MG63 (cell line): Measurements from ENCODE around the gene AK5. TPM values are rescaled to one million over a fixed set of nuclear protein-coding genes. Genes with fewer than 3 reads are reported as not detected.
"Not testable (repeated sequence)": the region's sequence is repeated elsewhere in the genome, so short reads cannot be mapped to it uniquely, and the experiment has no call there.

Experiments
- DNase-seq: peaks from one replicate; pipeline ENCODE4 v3.0.0-alpha.2; 2020
- H3K27me3 ChIP-seq: fragments of 250-450 bp; sonication (Bioruptor Pico); 2 replicates; pipeline ENCODE4 v1.5.1; 2020; ENCODE audit warnings: mild to moderate bottlenecking, moderate library complexity
- H3K36me3 ChIP-seq: fragments of 250-450 bp; sonication (Bioruptor Pico); 2 replicates; pipeline ENCODE4 v1.5.1; 2020; ENCODE audit warnings: mild to moderate bottlenecking, moderate library complexity
- H3K4me3 ChIP-seq: fragments of 250-450 bp; sonication (Bioruptor Pico); 2 replicates; pipeline ENCODE4 v1.5.1; 2020; ENCODE audit warnings: mild to moderate bottlenecking, moderate library complexity
- H3K9me3 ChIP-seq: fragments of 250-450 bp; sonication (Bioruptor Pico); 2 replicates; pipeline ENCODE4 v1.5.1; 2020; ENCODE audit warnings: mild to moderate bottlenecking, moderate library complexity
- total RNA-seq: library from RNA; depleted of rRNA; stranded (reverse); fragments of >200 nt; shearing (Covaris generic); gene quantifications from 2 replicates; pipeline ENCODE4 v1.2.3, GENCODE V29; 2014; ENCODE audit warnings: low replicate concordance

AK5 gene
- total RNA-seq, 1 experiment from 2014 or later, result 10.9 TPM

DNA sequence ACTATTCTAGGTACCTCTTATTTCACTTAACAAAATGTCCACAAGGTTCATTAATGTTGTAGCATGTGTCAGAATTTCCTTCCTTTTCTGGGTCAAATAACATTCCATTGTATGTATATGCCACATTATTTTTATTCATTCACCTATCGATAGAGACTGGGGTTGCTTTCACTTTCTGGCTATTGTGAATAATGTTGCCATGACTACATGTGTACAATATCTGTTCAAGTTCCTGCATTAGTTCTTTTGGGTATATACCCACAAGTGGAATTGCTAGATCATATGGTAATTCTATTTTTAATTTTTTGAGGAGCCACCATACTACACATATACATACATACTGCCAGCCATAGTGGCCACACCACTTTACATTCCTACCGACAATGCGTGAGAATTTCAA, 242.2 kb downstream of the AK5 start:
- H3K4me3 ChIP-seq, result no peak overlapping the region
- no peaks in the 10 kb centered on the region for H3K36me3 ChIP-seq
- H3K9me3 ChIP-seq, result no peaks in the 10 kb centered on the region
- DNase-seq, result no peak
- no peaks in the 10 kb centered on the region for H3K27me3 ChIP-seq

DNA sequence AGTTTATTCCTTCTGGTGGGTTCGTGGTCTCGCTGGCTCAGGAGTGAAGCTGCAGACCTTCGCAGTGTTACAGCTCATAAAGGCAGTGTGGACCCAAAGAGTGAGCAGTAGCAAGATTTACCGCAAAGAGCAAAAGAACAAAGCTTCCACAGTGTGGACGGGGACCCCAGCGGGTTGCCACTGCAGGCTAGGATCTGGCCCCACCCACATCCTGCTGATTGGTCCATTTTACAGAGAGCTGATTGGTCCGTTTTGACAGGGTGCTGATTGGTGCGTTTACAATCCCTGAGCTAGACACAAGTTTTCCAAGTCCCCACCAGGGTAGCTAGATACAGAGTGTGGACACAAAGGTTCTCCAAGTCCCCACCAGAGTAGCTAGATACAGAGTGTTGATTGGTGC, 249.3 kb downstream of the AK5 start:
- H3K27me3 ChIP-seq, DNase-seq, H3K9me3 ChIP-seq, H3K36me3 ChIP-seq, H3K4me3 ChIP-seq: not testable (repeated sequence)

DNA sequence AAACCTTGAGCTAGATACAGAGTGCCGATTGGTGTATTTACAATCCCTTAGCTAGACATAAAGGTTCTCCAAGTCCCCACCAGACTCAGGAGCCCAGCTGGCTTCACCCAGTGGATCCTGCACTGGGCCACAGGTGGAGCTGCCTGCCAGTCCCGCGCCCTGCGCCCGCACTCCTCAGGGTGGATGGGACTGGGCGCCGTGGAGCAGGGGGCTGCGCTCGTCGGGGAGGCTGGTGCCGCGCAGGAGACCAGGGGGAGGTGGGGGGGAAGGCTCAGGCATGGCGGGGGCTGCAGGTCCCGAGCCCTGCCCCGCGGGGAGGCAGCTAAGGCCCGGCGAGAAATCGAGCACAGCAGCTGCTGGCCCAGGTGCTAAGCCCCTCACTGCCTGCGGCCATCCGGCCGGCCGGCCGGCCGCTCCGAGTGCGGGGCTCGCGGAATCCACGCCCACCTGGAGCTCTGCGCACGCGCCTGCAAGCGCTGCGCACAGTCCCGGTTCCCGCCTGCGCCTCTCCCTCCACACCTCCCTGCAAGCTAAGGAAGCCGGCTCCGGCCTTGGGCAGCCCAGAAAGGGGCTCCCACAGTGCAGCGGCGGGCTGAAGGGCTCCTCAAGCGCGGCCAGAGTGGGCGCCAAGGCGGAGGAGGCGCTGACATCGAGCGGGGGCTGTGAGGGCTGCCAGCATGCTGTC, 249.9 kb downstream of the AK5 start:
- not testable (repeated sequence) for H3K36me3 ChIP-seq, H3K9me3 ChIP-seq, H3K27me3 ChIP-seq, H3K4me3 ChIP-seq, DNase-seq

DNA sequence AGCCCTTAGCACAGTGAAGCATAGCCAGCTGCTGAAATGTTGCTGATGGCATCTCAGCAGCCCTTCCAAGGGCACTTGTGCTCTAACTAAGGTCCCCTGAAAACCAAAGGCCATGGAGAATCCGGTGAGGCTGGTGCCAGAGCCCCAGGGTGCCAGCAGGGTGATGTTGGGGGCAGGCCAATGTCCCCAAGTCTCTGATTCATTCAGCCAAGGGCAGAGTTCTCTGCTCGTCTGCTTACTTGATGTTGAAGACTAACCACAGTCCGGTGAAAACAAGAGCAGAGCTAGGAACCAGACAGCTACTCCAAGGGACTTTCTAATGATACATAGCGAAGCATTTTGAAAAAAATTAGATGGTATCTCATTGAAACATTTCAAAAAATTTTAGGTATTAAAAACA, 250.8 kb downstream of the AK5 start:
- no peak for DNase-seq
- Histone ChIP-seq H3K36me3 (no peaks in the 10 kb centered on the region), H3K27me3 (no peaks in the 10 kb centered on the region), H3K9me3 (no peaks in the 10 kb centered on the region), H3K4me3 (no peak overlapping the region)

DNA sequence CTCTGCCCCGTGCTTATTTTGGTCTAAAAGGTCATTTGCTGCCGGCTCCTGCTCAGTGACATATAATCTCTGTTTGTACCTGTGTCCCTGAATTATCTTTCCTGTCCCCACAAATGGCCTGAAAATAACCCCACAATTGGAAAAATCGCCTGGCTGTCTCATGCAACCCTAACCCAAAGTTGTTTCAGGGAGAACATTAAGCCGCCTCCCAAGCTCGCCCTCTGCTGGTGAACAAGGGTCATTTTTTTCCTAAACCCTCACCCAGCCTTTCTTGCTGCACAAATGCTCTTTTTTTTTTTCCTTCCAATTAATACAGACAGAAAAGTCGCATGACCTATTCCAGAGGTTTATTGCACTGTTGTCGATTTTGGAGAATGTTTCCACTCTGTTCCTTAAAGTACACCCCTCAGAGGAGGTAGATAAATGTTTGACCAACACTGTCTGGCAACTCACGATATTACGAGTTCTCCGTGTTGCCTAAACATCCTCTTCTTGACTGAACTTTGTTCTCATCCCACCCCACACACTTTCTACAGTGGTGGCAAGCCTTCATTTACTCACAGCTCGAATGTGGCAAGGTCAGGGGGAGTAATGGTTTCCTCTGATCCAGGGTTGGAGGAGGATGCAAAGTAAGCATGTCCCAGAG, 252.0 kb downstream of the AK5 start:
- Histone ChIP-seq H3K9me3 (no peaks in the 10 kb centered on the region), H3K4me3 (no peak overlapping the region), H3K27me3 (no peaks in the 10 kb centered on the region), H3K36me3 (no peaks in the 10 kb centered on the region)
- DNase-seq, result peak; percentile 60

DNA sequence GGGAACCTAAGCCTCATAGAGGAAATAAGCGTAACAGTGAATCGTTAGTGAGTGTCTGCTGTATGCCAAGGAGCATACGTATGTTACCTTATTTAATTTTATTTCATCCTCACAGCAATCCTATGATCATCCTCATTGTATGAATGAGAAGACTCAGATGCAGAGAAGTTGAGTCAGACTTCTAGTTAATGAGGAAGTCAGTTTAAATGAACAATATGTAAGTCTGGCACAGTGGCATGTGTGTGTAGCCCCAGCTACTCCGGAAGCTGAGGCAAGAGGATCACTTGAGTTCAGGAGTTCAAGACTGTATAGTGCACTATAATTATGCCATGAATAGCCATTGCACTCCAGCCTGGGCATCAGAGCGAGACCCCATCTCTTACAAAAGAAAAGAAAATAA, 252.6 kb downstream of the AK5 start:
- Histone ChIP-seq H3K9me3 (no peaks in the 10 kb centered on the region), H3K27me3 (no peaks in the 10 kb centered on the region), H3K36me3 (no peaks in the 10 kb centered on the region), H3K4me3 (no peak overlapping the region)
- no peak for DNase-seq

DNA sequence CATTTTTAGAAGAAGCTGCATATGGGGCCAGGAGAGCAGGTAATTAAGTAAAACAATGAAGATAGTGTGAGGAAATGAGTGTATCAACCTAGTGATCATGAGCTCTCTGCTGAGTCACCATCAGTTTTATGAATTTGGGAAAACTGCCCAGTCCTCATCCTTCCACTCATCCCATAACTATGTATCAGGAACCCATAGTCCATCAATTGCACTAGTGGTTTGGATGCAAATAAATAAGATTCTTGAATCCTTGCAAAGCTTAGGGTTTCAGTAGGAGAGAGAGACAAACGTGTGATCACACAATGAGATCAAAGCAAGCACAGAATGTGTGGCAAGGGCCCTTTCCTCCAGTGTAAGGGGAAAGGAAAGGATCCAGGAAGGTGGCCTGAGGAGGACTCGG, 255.0 kb downstream of the AK5 start:
- DNase-seq, result peak; percentile 67
- H3K36me3 ChIP-seq, result no peaks in the 10 kb centered on the region
- no peak overlapping the region for H3K4me3 ChIP-seq
- no peaks in the 10 kb centered on the region for H3K27me3 ChIP-seq
- H3K9me3 ChIP-seq, result no peaks in the 10 kb centered on the region

DNA sequence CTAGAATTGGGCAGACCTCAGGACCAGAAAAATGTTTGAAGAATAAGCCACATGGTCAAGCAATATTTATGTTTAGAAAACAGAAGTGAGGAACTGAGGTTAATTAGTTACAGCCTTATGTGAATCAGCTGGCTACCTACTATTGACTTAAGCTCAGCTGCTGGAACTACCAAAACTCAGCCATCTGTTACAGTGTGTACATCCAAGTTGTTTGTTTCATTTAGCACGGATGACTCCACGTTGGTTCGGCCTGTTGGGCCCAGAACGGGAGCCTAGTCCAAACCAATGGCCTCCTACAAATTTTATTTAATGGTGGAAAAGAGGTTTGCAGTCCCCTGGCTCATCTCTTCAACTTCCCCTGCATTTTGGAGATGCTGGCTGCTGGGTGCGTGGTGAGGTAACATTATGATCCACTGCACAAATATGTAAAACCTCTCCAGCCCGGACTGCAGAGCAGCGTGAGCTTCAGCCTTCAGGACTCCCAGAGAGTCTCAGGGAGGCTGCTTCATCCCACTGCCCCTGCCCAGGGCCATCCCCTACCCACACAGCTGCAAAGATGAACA, 257.2 kb downstream of the AK5 start:
- H3K9me3 ChIP-seq, result no peaks in the 10 kb centered on the region
- H3K27me3 ChIP-seq, result no peaks in the 10 kb centered on the region
- DNase-seq, result peak; percentile 89
- no peaks in the 10 kb centered on the region for H3K36me3 ChIP-seq
- no peak overlapping the region for H3K4me3 ChIP-seq

DNA sequence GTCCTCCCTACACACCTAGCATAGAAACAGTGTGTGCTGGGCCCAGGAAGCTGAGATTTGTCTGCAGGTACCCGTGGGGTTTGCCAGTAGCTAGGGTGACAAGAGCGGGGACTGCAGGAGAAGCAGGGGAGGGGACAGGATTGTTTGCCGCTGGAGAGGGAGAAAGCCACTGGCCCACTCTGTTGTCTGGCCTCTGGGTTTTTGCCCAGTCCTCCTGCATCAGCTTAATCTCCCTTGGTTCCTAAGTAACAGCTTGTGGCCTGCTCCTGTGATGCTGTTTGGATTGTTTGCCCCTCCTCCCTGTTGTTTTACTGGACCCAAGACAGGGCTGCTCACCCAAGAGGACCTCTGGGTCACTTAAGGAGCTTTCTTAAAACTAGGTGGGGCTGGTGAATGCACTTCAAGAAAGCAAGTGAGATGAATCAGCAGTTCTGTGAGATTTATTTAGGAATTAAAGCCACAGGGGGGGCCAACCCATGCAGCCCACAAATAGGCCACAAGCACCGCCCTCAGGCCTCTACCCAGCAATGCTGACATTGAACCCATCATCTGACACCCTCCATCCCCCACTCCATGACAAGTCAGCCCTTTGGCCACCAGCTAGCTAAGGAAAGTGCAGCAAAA, 257.8 kb downstream of the AK5 start:
- Histone ChIP-seq H3K36me3 (no peaks in the 10 kb centered on the region), H3K27me3 (no peaks in the 10 kb centered on the region), H3K4me3 (no peak overlapping the region), H3K9me3 (no peaks in the 10 kb centered on the region)
- DNase-seq, result peak; percentile 88

DNA sequence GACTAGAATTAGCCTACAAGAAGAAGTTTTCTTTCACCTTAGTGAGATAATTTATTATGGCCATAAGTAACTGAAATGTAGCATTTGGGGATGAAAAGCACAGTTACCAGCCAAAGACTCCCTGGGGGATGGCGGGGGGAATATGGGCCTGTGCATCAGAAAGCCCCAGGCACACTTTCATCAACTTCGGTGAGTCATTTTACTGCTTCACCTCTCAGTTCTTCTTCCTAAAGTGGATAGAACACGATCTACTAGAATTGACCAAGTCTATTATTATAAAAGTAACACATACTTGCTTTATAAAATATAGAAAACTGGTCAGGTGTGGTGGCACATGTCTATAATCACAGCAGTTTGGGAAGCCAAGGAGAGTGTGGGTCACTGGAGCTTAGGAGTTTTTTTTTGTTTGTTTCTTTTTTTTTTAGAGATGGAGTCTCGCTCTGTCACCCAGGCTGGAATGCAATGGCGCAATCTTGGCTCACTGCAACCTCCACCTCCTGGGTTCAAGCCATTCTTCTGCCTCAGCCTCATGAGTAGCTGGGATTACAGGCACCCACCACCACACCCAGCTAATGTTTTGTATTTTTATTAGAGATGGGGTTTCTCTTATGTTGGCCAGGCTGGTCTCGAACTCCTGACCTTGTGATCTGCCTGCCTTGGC, 258.8 kb downstream of the AK5 start:
- Histone ChIP-seq H3K27me3 (no peaks in the 10 kb centered on the region), H3K4me3 (no peak overlapping the region), H3K9me3 (no peaks in the 10 kb centered on the region), H3K36me3 (no peaks in the 10 kb centered on the region)
- peak; percentile 62 for DNase-seq

DNA sequence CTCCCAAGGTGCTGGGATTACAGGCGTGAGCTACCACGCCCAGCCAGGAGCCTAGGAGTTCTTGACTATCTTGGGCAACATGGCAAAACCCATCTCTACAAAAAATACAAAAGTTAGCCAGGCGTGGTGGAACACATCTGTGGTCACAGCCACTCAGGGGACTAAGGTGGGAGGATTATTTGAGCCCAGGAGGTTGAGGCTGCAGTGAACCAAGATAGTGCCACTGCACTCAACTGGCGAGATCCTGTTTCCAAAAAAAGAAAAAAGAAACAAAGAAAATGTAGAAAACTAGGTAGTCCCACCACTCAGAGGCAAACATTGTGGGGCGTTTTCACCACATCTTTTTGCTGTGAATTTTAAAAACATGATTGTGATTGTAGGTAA, 259.3 kb downstream of the AK5 start:
- Histone ChIP-seq H3K4me3 (no peak overlapping the region), H3K9me3 (no peaks in the 10 kb centered on the region)

DNA sequence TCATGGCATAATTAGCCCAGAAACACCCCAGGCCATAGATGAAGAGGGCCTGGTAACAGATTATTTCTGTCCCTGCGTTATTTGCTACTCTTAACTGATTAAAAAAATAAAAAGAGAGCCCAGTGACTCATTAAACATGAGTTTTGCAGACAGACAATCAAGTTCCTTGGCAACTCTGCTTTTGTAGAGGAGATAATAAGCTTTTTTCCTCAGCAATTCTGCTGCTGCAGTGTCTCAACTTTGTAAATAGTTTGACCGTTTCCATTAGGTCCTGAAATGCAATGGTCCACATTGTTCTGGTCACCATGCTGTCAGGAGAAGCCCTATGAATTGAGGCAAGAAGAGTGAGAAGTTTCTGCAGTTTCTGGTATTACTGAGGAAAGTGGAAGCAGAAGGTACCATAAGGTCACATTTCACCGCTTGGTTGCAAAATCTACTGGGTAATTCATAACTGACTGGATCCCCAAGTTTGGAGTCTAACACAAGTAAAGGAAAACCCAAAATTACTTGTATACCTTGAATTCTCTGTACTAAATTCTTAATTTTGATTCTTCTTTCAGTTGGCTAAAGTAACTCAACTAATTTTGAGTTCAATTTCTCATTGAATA, 261.1 kb downstream of the AK5 start:
- Histone ChIP-seq H3K36me3 (no peaks in the 10 kb centered on the region), H3K9me3 (no peaks in the 10 kb centered on the region), H3K27me3 (no peaks in the 10 kb centered on the region), H3K4me3 (no peak overlapping the region)
- no peak for DNase-seq

More for the DNA sequence above, 259.3 kb downstream of the AK5 start:
- Histone ChIP-seq H3K27me3 (no peaks in the 10 kb centered on the region), H3K36me3 (no peaks in the 10 kb centered on the region)
- DNase-seq, result no peak

DNA sequence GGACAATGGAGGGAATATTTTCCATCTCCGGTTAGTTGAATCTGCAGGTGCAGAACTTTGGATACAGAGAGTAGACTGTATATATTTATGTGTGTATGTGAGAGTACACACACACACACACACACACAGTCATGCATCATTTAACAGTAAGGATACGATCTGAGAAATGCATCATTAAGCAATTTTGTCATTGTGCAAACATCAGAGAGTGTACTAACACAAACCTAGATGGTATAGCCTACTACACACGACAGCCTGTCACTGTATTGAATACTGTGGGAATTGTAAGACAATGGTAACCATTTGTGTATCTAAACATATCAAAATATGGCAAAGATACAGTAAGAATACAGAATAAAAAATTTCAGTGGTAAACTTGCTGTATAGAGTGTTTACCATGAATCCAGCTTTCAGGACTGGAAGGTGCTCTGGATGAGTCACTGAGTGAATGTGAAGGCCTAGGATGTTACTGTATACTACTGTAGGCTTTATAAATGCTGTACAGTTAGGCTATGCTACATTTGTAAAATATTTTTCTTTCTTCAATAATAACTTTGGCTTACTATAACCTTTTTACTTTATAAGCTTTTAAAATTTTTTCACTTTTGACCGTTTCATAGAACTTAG, 262.1 kb downstream of the AK5 start:
- Histone ChIP-seq H3K4me3 (no peak overlapping the region), H3K9me3 (no peaks in the 10 kb centered on the region), H3K27me3 (no peaks in the 10 kb centered on the region), H3K36me3 (no peaks in the 10 kb centered on the region)
- no peak for DNase-seq

DNA sequence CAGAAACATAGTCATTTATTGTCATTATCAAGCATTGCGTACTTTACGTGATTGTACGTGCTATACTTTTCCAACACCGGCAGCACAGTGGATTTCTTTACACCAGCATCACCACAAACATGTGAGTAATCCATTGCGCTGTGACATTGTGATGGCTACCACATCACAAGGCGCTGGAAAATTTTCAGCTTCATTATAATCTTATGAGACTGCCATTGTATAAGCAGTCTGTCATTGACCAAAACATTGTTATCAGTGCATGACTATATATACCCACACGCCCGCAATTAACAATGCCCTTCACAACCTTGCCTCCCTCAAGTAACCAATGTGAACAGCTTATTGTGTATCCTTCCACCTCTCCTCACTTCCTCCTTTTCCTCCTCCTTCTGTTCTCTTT, 263.0 kb downstream of the AK5 start:
- Histone ChIP-seq H3K36me3 (no peaks in the 10 kb centered on the region), H3K4me3 (no peak overlapping the region), H3K9me3 (no peaks in the 10 kb centered on the region), H3K27me3 (no peaks in the 10 kb centered on the region)
- DNase-seq, result no peak

DNA sequence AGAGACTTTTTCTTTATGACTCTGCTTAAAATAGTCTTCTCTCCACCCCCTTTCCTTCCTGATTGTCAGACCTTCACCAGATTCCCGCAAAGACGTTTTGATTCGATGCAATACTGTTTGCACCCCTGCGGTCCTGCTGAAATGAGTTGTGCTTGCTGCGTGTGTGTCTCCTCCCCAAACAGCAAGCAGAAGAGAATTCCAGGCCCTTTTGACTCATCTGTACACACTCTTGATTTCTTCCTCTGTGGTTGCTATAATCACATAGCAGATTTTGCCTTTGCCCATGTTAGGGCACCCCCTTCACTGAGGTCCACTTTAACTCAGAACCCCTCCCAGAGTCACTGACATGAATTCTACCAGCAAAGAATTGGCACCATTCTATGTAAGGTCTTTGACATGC, 264.2 kb downstream of the AK5 start:
- DNase-seq, result no peak
- Histone ChIP-seq H3K27me3 (no peaks in the 10 kb centered on the region), H3K4me3 (no peak overlapping the region), H3K9me3 (no peaks in the 10 kb centered on the region), H3K36me3 (no peaks in the 10 kb centered on the region)

DNA sequence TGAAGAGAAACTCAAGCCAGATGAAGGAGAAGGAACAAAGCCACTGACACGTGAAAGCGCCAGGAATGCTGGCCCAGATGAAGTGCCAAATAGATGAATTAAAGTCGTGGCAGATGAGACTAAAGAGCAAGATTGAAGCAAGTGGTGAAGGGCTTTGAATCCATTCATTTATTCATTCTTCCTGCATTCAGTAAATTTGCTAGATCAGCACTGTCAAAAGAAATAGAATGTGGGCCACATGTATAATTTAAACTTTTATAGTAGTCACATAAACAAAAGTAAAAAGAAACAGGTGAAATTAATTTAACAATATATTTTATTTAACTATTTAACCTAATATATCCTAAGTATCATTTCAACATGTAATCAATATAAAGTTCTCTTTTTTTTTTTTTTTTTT, 265.1 kb downstream of the AK5 start:
- no peak for DNase-seq
- no peaks in the 10 kb centered on the region for H3K36me3 ChIP-seq
- H3K9me3 ChIP-seq, result no peaks in the 10 kb centered on the region
- no peaks in the 10 kb centered on the region for H3K27me3 ChIP-seq
- H3K4me3 ChIP-seq, result no peak overlapping the region

DNA sequence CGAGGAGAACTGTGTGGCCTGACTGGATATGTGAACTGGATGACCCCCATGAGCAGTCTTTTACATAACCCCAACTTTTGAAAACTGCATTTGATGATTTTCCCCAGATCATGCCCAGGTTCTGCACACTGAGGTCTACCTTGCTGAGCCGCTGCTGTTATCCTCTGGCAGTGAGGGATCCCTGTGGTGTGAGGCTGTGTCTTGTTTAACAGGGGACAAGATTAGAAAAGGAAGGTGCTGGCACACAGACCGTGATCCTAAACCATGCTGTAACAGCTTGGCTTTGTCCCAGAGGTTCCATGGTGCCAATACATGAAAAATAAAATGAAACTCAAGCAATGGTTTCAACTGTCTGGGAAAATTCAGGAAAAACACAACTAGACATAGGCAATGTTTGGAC, 266.5 kb downstream of the AK5 start:
- H3K27me3 ChIP-seq, result no peaks in the 10 kb centered on the region
- DNase-seq, result no peak
- H3K36me3 ChIP-seq, result no peaks in the 10 kb centered on the region
- H3K9me3 ChIP-seq, result no peaks in the 10 kb centered on the region
- H3K4me3 ChIP-seq, result no peak overlapping the region
